ENCODE measurements around the gene MAP3K7CL.
"Not testable (repeated sequence)": the region's sequence is repeated elsewhere in the genome, so short reads cannot be mapped to it uniquely, and the experiment has no call there.

Gene MAP3K7CL

DNA sequence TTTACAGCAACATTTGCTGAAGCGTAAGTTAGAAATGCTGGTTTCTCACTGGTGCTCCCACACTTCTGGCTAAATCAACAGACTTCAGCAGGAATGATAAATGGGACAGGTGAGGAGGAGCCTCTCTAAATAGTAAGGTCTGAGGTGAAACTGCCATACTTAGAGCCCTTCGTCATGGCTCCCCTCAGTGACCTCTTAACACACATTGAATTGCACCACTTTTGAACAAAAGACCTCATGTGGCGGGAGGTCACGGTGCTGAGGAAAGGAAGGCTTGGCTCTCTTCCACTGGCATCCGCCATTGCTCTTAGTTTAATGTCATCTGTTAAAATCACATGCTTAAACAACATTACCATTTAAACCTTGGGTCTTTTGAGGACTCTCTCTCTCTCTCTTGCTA, 3.4 kb downstream of the MAP3K7CL start:
- DNase-seq (ENCODE audit: low spot score) = no peak

DNA sequence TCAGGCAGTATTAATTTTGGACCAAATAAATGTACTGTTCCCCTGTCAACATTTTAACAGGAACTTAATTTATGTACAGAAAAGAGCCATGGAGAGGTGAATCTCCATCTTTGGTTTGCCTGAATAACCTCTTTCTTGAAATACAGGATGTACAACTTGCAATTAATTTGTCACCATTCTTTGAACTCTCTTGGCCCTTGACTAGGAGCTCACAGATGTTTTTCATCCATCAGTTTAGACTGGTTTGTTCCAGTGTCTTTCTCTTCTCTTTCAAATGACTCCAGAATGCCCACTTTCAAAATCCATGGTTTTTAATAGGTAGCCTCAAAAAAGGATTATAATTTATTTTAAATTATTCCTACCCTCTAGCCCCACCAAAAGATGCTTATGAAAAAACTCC, 5.0 kb downstream of the MAP3K7CL start:
- no peak for DNase-seq (ENCODE audit: low spot score)

DNA sequence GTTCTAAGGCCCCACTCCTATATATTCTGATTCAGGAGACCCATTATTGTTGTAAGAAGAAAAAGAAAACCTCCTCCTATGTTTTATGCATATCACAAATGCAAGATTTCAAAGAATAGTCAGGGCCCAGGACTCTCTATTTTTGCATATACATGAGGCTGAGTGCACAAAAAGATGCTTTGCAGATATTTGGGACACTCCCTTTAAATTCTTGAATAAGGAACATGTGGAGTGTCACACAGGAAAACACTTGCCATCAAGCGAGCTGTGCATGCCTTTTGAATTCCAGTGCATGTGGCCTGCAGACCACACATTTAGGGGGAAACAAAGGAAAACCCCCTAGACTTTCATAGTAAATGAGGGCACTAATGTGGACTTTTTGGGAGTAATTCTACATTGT, 5.6 kb downstream of the MAP3K7CL start:
- DNase-seq (ENCODE audit: low spot score) = no peak

DNA sequence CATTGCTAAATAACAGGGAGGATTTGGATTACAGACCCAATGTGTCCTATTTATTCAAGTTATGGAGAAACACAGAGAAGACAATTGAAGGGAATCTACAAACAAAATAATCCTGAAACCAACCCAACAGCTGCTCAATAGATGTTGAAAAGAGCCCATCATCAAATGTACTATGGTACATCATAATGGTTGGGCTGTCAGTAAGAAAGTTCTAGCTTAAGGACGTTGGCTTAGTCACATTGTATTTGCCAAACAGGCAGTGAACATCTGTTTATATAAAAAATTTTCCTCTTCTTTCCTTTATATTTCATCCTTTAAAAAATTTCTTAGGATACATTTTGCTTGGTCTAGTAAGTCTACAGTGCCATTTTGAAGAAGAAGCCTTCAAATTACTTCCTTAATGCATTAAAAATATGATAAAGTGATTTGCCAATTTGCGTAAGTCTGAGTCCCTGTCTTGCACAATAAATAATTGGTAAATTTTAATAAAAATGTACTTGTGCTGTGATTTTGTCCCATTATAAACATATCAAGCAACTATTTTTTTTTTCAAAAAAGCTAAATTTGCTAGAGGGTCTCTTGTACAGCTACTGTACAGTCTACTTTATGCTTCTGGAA, 14.4 kb downstream of the MAP3K7CL start:
- DNase-seq (ENCODE audit: low spot score) = no peak

GRCh38 chr21:29145354-29145782, 14.9 kb downstream of the MAP3K7CL start:
- DNase-seq (ENCODE audit: low spot score) = peak; percentile 4

DNA sequence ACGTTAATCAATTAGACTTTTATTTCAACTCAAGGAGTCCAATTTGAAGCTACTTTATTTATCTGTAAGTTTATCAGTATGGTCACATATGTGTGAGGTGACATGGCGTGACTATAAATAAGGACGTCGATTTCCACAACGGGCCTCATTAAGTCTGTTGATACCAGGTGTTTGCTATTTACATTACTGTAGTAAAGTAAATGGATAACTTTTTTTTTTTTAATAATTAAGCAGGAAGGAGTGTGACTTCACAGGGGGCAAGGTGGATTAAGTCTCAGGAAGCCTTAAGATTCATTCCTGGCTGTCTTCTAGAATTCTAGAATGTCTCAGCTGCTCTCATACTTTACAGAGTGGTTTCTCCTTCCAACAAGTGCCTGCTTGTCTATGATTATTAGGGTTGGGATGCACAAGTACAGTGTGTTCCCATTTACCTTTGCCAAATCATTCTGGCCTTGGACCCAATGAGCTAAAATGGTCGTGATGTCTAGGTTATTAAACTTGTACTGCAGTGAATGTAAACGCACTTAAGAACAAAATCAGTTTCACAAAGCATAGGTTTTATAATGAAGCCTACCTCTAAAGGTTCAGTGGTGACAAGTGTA, 15.5 kb downstream of the MAP3K7CL start:
- no peak for DNase-seq (ENCODE audit: low spot score)

- DNase-seq (ENCODE audit: low spot score) = no peak
Observed at GRCh38 chr21:29146726-29147125, 16.3 kb downstream of the MAP3K7CL start.

GRCh38 chr21:29148530-29148929, 18.1 kb downstream of the MAP3K7CL start:
- peak; percentile 44 for DNase-seq (ENCODE audit: low spot score)

- DNase-seq (ENCODE audit: low spot score) = no peak
Observed at GRCh38 chr21:29149808-29150425, 19.5 kb downstream of the MAP3K7CL start.

DNA sequence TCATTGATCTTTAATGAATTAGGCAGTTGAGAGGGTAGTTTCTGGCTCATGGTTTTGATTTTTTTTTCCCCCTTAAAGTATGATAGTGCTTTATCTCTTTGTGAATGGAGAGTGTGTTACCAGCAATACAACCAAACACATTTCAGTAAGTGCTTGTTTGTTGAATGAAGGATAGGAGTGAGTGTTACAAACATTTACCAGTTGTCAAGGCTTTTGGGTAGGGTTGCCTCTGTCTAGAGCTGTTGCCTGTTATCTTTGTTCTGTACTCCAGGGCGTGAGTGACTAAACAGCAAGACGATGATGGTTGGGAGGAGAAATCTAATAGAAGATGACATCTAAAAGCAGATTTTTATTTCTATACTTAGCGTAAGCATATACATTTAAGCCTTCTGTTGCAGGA, 21.5 kb downstream of the MAP3K7CL start:
- no peak for DNase-seq (ENCODE audit: low spot score)

DNA sequence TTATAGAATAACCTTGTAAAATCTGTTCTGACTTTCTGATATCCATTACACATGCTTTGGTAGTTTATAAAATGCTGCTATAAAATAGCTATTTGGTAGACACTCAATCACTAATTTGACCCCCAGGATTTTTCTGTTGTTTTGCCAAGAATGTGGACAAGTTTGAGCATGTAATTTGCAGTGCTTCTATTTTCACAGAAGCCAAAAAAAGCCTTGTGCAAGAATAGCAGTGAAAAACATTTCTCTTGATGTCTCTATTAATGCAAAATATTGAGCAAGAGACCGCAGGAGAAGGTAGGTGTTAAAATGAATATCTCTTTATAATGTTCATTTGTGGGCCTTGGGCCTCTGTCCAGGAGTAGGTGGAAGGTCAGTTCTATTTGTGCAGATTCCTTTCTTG, 22.5 kb downstream of the MAP3K7CL start:
- no peak for DNase-seq (ENCODE audit: low spot score)

GRCh38 chr21:29154270-29154669, 23.8 kb downstream of the MAP3K7CL start:
- DNase-seq (ENCODE audit: low spot score) = no peak

GRCh38 chr21:29155118-29155932, 24.9 kb downstream of the MAP3K7CL start:
- DNase-seq (ENCODE audit: low spot score) = no peak

- no peak for DNase-seq (ENCODE audit: low spot score)
Observed at GRCh38 chr21:29155933-29156260, 25.5 kb downstream of the MAP3K7CL start.

DNA sequence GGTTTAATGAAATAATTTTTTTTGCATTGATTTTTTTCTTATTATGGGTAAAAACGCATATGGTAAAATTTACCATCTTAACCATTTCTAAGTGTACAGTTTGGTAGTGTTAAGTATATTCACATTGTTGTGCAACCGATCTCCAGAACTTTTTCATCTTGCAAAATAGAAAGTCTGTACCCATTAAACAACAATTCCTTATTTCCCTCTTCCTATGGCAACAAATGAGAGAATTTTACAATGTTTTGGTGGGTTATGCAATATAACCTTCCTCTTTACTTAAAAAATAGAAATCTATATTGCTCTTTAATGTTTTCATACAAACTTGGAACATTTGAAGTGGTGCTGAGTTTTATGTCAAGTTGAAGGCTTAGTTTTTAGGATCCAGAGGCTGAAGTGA, 26.6 kb downstream of the MAP3K7CL start:
- no peak for DNase-seq (ENCODE audit: low spot score)

DNA sequence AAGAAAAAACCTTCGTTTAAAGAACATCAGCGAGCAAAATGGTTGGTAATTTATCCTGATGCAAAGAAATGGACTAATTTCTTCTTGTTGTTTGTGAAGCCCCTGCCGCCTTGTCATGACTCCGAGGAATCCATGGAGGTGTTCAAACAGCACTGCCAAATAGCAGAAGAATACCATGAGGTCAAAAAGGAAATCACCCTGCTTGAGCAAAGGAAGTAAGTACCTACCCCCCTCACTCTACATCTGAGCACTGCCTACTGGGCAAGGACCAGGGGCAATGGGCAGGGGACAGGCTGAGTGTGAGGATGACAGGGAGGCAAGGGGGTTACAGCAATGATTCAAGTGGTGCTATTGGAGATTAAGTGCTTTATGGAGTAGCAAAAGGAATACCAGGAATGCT, 29.4 kb downstream of the MAP3K7CL start:
- no peak for DNase-seq (ENCODE audit: low spot score)

GRCh38 chr21:29162825-29163224, 32.4 kb downstream of the MAP3K7CL start:
- DNase-seq (ENCODE audit: low spot score) = not testable (repeated sequence)

GRCh38 chr21:29163341-29164115, 33.1 kb downstream of the MAP3K7CL start:
- DNase-seq (ENCODE audit: low spot score) = no peak

- DNase-seq (ENCODE audit: low spot score) = peak; percentile 35
Observed at GRCh38 chr21:29164323-29164942, 34.0 kb downstream of the MAP3K7CL start.

DNA sequence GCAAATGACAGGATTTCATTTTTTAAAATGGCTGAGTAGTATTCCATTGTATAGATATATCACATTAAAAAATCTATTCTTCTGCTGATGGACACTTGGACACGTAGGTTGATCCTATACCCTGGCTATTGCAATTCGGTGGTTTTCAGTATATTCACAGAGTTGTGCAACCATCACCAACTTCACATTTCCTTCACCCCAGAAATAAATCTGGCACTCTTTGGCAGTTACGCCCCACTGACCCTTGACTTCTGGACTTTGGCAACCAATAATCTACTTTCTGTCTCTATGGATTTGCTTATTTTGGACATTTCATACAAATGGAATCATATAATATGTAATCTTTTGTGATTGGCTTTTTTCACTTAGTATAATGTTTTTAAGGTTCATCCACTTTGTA, 35.9 kb downstream of the MAP3K7CL start:
- no peak for DNase-seq (ENCODE audit: low spot score)

DNA sequence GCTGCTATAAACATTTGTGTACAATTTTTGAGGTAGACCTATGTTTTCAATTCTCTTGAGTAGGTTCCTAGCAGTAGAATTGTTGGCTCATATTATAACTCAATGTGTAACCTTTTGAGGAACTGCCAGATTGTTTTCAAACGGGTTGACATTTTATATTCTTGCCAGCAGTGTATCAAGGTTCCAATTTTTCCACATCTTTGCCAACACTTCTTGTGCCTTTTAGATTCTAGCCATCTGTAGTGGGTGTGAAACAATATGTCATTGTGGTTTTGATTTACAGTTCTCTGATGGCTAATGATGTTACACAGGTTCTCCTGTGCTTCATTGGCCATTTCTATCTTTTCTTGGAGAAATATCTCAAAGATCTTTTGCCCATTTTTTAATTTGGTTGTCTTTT, 36.4 kb downstream of the MAP3K7CL start:
- DNase-seq (ENCODE audit: low spot score) = no peak

DNA sequence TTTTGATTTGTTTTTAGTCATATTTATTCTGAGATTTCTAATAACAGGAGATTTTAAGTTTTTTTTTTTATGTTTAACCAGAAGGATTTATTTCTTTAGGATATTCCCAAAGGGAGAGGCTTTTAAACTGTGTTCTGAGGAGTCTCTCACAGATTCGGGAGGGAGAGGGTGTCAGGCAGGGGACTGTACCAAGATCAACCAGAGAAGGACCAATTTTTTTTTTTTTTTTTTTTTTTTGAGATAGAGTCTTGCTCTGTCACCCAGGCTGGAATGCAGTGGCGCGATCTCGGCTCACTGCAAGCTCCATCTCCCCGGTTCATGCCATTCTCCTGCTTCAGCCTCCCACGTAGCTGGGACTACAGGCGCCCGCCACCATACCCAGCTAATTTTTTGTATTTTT, 37.0 kb downstream of the MAP3K7CL start:
- DNase-seq (ENCODE audit: low spot score) = not testable (repeated sequence)

Data from activated CD4-positive, alpha-beta T cell treated with anti-CD3 and anti-CD28 coated beads, Interleukin-2, Interleukin-4, amounts not matched to agents 100 ng/mL and 50 ng/mL, durations not matched to agents 16 hours and 8 hours (primary cell).